Raji (cell line): ENCODE measurements around the gene RIT2.

Experiments used
- POLR2A ChIP-seq: IDR thresholded peaks from 2 replicates; pipeline ENCODE4 v1.6.1; 2011; ENCODE audit warnings: low read depth, low read length, control low read depth; ENCODE audit not compliant: insufficient read depth

RIT2 gene

GRCh38 chr18:42745931-42746330, 369.6 kb downstream of the RIT2 start:
- TF ChIP-seq POLR2A = no peak

- TF ChIP-seq POLR2A = no peak
Observed at GRCh38 chr18:42745171-42745570, 370.3 kb downstream of the RIT2 start.

- TF ChIP-seq POLR2A = no peak
Observed at GRCh38 chr18:42743373-42744138, 371.9 kb downstream of the RIT2 start.

- no peak for TF ChIP-seq POLR2A
Observed at GRCh38 chr18:42742969-42743368, 372.5 kb downstream of the RIT2 start.

- TF ChIP-seq POLR2A = no peak
Observed at GRCh38 chr18:42742474-42742873, 373.0 kb downstream of the RIT2 start.

- TF ChIP-seq POLR2A = no peak
Observed at GRCh38 chr18:42736074-42736473, 379.4 kb downstream of the RIT2 start.

- no peak for TF ChIP-seq POLR2A
Observed at GRCh38 chr18:42734520-42734919, 381.0 kb downstream of the RIT2 start.

- TF ChIP-seq POLR2A = no peak
Observed at GRCh38 chr18:42730272-42730671, 385.2 kb downstream of the RIT2 start.

- TF ChIP-seq POLR2A = no peak
Observed at GRCh38 chr18:42719221-42719620, 396.3 kb downstream of the RIT2 start.

GRCh38 chr18:42712065-42712464, 403.4 kb downstream of the RIT2 start:
- TF ChIP-seq POLR2A = no peak

GRCh38 chr18:42707080-42707479, 408.4 kb downstream of the RIT2 start:
- no peak for TF ChIP-seq POLR2A

- TF ChIP-seq POLR2A = no peak
Observed at GRCh38 chr18:42706618-42707017, 408.9 kb downstream of the RIT2 start.

GRCh38 chr18:42706029-42706608, 409.4 kb downstream of the RIT2 start:
- TF ChIP-seq POLR2A = no peak
